Measurements from ENCODE around the gene GRB10.

The GRB10 gene

GRCh38 chr7:50814166-50814565, 31.5 kb upstream of the GRB10 start:
- TF ChIP-seq CTCF (IDR thresholded peaks at IDR 0.05; ENCODE audit: extremely low read depth, insufficient read depth, missing control alignments): no peak
- no peak for DNase-seq (ENCODE audit: low spot score)
- in situ Hi-C loops (cut with MboI; ENCODE audit: low pct_unique_long_range_greater_than_20kb, low sequenced_read_pairs, unreplicated experiment): no loop called here

GRCh38 chr7:50812841-50813475, 30.3 kb upstream of the GRB10 start:
- TF ChIP-seq CTCF (IDR thresholded peaks at IDR 0.05; ENCODE audit: extremely low read depth, insufficient read depth, missing control alignments): no peak
- DNase-seq (ENCODE audit: low spot score): no peak
- in situ Hi-C loops (cut with MboI; ENCODE audit: low pct_unique_long_range_greater_than_20kb, low sequenced_read_pairs, unreplicated experiment): no loop called here

GRCh38 chr7:50812094-50812493, 29.4 kb upstream of the GRB10 start:
- no peak for DNase-seq (ENCODE audit: low spot score)
- no peak for TF ChIP-seq CTCF (IDR thresholded peaks at IDR 0.05; ENCODE audit: extremely low read depth, insufficient read depth, missing control alignments)
- in situ Hi-C loops (cut with MboI; ENCODE audit: low pct_unique_long_range_greater_than_20kb, low sequenced_read_pairs, unreplicated experiment): no loop called here

- in situ Hi-C loops (cut with MboI; ENCODE audit: low pct_unique_long_range_greater_than_20kb, low sequenced_read_pairs, unreplicated experiment): no loop called here
- no peak for DNase-seq (ENCODE audit: low spot score)
- TF ChIP-seq CTCF (IDR thresholded peaks at IDR 0.05; ENCODE audit: extremely low read depth, insufficient read depth, missing control alignments): no peak
These were observed 25.7 kb upstream of the GRB10 start for GRCh38 chr7:50808282-50808888.

GRCh38 chr7:50807026-50807730, 24.5 kb upstream of the GRB10 start:
- no peak for TF ChIP-seq CTCF (IDR thresholded peaks at IDR 0.05; ENCODE audit: extremely low read depth, insufficient read depth, missing control alignments)
- DNase-seq (ENCODE audit: low spot score): no peak
- in situ Hi-C loops (cut with MboI; ENCODE audit: low pct_unique_long_range_greater_than_20kb, low sequenced_read_pairs, unreplicated experiment): no loop called here

- TF ChIP-seq CTCF (IDR thresholded peaks at IDR 0.05; ENCODE audit: extremely low read depth, insufficient read depth, missing control alignments): no peak
- no peak for DNase-seq (ENCODE audit: low spot score)
- in situ Hi-C loops (cut with MboI; ENCODE audit: low pct_unique_long_range_greater_than_20kb, low sequenced_read_pairs, unreplicated experiment): no loop called here
These were observed 23.4 kb upstream of the GRB10 start for GRCh38 chr7:50806143-50806542.
